OCI-LY3 (cell line): ENCODE data around the gene TUBGCP6.

Source experiments
- H2AFZ ChIP-seq: fragments of 200-600, 300-600 bp; shearing (Covaris generic); 2 replicates; pipeline ENCODE4 v1.6.0; 2014; ENCODE audit warnings: antibody characterized with exemption, low read depth, low read length
- H3K27ac ChIP-seq: fragments of 200-600, 300-600 bp; sonication (generic); 2 replicates; pipeline ENCODE4 v1.5.1; 2014; ENCODE audit warnings: mild to moderate bottlenecking, low read length, moderate library complexity, mixed read lengths
- H3K27me3 ChIP-seq: fragments of 200-600, 300-600 bp; sonication (generic); 2 replicates; pipeline ENCODE4 v1.6.1; 2014; ENCODE audit warnings: low read depth, low read length, mixed read lengths
- H3K36me3 ChIP-seq: fragments of 200-600, 300-600 bp; sonication (generic); replicated peaks from 2 replicates; pipeline ENCODE3; 2014; ENCODE audit warnings: low read depth, low read length, mixed read lengths
- H3K4me1 ChIP-seq: fragments of 300-600, 200-600 bp; sonication (generic); 2 replicates; pipeline ENCODE4 v1.6.1; 2014; ENCODE audit warnings: low read length, mixed read lengths
- H3K4me2 ChIP-seq: fragments of 200-600, 300-600 bp; sonication (generic); 2 replicates; pipeline ENCODE4 v1.6.1; 2014; ENCODE audit warnings: low read length, mixed read lengths
- H3K4me3 ChIP-seq: fragments of 300-600, 200-600 bp; sonication (generic); 2 replicates; pipeline ENCODE4 v1.5.1; 2014; ENCODE audit warnings: antibody characterized with exemption, mild to moderate bottlenecking, low read length, moderate library complexity
- H3K79me2 ChIP-seq: fragments of 300-600, 200-600 bp; shearing (Covaris generic); 2 replicates; pipeline ENCODE4 v1.6.1; 2014; ENCODE audit warnings: mild to moderate bottlenecking, low read length, mixed read lengths
- H3K9ac ChIP-seq: fragments of 300-600, 200-600 bp; shearing (Covaris generic); 2 replicates; pipeline ENCODE4 v1.6.0; 2014; ENCODE audit warnings: mild to moderate bottlenecking, low read length, moderate library complexity
- H3K9me3 ChIP-seq: fragments of 200-600, 300-600 bp; shearing (Covaris generic); 2 replicates; pipeline ENCODE4 v1.6.1; 2014; ENCODE audit warnings: low read length, mixed read lengths; ENCODE audit not compliant: insufficient read depth
- H4K20me1 ChIP-seq: fragments of 200-600, 300-600 bp; sonication (generic); 2 replicates; pipeline ENCODE4 v1.6.1; 2016; ENCODE audit warnings: low read length, mixed read lengths; ENCODE audit not compliant: insufficient read depth
- EZH2phosphoT487 ChIP-seq: fragments of 200-600 bp; shearing (Covaris generic); IDR thresholded peaks from 2 replicates; pipeline ENCODE4 v1.6.1; 2018; ENCODE audit warnings: antibody characterized with exemption, mixed run types, low read depth
- TF ChIP-seq, protein P1 (sequence below): fragments of 200-600, 300-600 bp; sonication (generic); IDR thresholded peaks from 2 replicates; pipeline ENCODE4 v1.5.1; 2014; ENCODE audit warnings: antibody characterized with exemption, low read length, low read depth

Gene TUBGCP6

GRCh38 chr22:50267591-50268390 lies 23.0 kb upstream of the TUBGCP6 start:
- Histone ChIP-seq H3K27me3 (no peaks in the 10 kb centered on the region), H3K4me3 (no peak overlapping the region)

DNA sequence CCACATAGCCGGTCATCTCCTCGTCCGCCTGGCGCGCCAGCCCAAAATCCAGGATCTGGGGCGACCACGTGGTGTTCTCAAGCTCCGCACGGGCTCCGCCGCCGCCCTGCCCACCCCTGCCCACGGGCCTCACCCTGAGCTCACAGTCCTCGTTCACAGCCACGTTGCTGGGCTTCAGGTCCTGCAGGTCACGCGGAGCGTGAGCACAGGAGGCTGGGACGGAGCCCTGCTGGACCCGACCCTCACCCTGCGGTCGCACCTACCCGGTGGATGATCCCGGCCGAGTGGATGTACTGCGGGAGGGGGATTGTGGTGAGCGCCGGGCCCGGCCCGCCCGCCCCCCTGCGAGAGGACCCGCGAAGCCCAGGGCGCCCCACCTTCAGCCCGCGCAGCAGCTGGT lies 22.2 kb upstream of the TUBGCP6 start:
- no peak overlapping the region for H3K4me2 ChIP-seq
- peaks cover 29% of the 10 kb centered on the region for H3K4me1 ChIP-seq
- H2AFZ ChIP-seq, result no peak overlapping the region
- H4K20me1 ChIP-seq, result no peaks in the 10 kb centered on the region
- H3K4me3 ChIP-seq, result no peak overlapping the region
- no peaks in the 10 kb centered on the region for H3K79me2 ChIP-seq
- H3K36me3 ChIP-seq, result no peaks in the 10 kb centered on the region
- no peaks in the 10 kb centered on the region for H3K27me3 ChIP-seq
- TF ChIP-seq EZH2phosphoT487, result no peak
- TF ChIP-seq, protein P1, sequence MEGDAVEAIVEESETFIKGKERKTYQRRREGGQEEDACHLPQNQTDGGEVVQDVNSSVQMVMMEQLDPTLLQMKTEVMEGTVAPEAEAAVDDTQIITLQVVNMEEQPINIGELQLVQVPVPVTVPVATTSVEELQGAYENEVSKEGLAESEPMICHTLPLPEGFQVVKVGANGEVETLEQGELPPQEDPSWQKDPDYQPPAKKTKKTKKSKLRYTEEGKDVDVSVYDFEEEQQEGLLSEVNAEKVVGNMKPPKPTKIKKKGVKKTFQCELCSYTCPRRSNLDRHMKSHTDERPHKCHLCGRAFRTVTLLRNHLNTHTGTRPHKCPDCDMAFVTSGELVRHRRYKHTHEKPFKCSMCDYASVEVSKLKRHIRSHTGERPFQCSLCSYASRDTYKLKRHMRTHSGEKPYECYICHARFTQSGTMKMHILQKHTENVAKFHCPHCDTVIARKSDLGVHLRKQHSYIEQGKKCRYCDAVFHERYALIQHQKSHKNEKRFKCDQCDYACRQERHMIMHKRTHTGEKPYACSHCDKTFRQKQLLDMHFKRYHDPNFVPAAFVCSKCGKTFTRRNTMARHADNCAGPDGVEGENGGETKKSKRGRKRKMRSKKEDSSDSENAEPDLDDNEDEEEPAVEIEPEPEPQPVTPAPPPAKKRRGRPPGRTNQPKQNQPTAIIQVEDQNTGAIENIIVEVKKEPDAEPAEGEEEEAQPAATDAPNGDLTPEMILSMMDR, result no peak
- no peak overlapping the region for H3K9ac ChIP-seq
- H3K27ac ChIP-seq, result no peak overlapping the region
- H3K9me3 ChIP-seq, result no peaks in the 10 kb centered on the region

More at GRCh38 chr22:50267591-50268390, 23.0 kb upstream of the TUBGCP6 start:
- H3K4me1 ChIP-seq, result peaks cover 21% of the 10 kb centered on the region
- no peak overlapping the region for H3K4me2 ChIP-seq
- no peak overlapping the region for H3K27ac ChIP-seq
- H3K36me3 ChIP-seq, result no peaks in the 10 kb centered on the region
- TF ChIP-seq EZH2phosphoT487, result no peak
- TF ChIP-seq, protein P1, result no peak
- H3K9me3 ChIP-seq, result no peaks in the 10 kb centered on the region
- no peaks in the 10 kb centered on the region for H3K79me2 ChIP-seq
- H4K20me1 ChIP-seq, result no peaks in the 10 kb centered on the region
- no peak overlapping the region for H2AFZ ChIP-seq
- no peak overlapping the region for H3K9ac ChIP-seq

DNA sequence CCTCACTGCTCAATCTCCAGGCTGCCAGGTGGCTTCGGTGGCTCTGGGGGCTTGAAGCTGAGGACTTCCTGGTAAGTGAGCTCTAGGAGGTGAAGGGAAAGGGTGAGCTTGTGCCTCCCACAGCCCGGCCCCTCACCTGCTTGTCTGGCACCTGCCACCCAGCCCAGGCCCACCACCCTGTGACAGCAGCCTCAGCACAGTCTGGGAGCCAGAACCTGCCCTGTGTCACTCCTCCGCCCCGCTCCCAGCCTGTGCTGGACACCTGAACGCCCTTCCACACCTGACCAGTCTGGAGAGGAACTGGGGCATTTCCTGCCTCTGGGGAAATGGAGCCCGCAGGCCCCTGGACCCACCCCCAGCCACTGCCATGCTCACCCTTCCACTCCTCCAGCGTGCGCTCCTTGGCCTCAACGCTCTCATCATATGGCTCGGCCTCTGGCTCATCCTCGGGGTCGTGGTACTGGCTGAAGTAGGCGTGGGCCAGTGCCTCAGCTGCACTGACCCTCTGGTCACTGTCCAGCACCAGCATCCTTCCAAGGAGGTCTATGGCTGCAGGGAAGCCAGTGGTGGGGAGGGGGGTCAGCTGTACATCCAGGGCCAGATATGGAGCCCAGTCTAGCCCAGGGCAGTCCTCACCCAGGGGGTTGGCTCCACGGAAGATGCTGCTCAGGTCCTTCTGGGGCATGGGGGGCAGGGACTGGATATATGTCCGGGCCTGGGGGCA lies 20.3 kb upstream of the TUBGCP6 start:
- H4K20me1 ChIP-seq, result no peaks in the 10 kb centered on the region
- no peaks in the 10 kb centered on the region for H3K36me3 ChIP-seq
- H3K9me3 ChIP-seq, result no peaks in the 10 kb centered on the region
- peaks cover 26% of the 10 kb centered on the region for H3K4me1 ChIP-seq
- no peak overlapping the region for H3K4me3 ChIP-seq
- H2AFZ ChIP-seq, result no peak overlapping the region
- peaks cover 10% of the 10 kb centered on the region for H3K79me2 ChIP-seq
- no peak overlapping the region for H3K27ac ChIP-seq
- no peak overlapping the region for H3K9ac ChIP-seq
- H3K4me2 ChIP-seq, result no peak overlapping the region
- no peak for TF ChIP-seq EZH2phosphoT487
- TF ChIP-seq, protein P1, result no peak
- H3K27me3 ChIP-seq, result no peaks in the 10 kb centered on the region

- TF ChIP-seq, protein P1, result no peak
- TF ChIP-seq EZH2phosphoT487, result no peak
- no peak overlapping the region for H3K9ac ChIP-seq
- H4K20me1 ChIP-seq, result no peaks in the 10 kb centered on the region
- no peaks in the 10 kb centered on the region for H3K36me3 ChIP-seq
- H3K79me2 ChIP-seq, result peaks cover 17% of the 10 kb centered on the region
- H2AFZ ChIP-seq, result no peak overlapping the region
- H3K27me3 ChIP-seq, result no peaks in the 10 kb centered on the region
- H3K4me1 ChIP-seq, result peaks cover 22% of the 10 kb centered on the region
- no peak overlapping the region for H3K4me3 ChIP-seq
- no peak overlapping the region for H3K4me2 ChIP-seq
- H3K27ac ChIP-seq, result no peak overlapping the region
- H3K9me3 ChIP-seq, result no peaks in the 10 kb centered on the region
Measured at GRCh38 chr22:50264104-50264745, 19.4 kb upstream of the TUBGCP6 start.
